ENCODE results near the gene BOD1L2.

Gene BOD1L2

GRCh38 chr18:57164401-57164800 is 17.5 kb downstream of the BOD1L2 start:
- no peaks in the 10 kb centered on the region for H3K4me1 ChIP-seq
- no peaks in the 10 kb centered on the region for H3K36me3 ChIP-seq
- TF ChIP-seq CTCF (IDR thresholded peaks at IDR 0.05; ENCODE audit: low read depth, low read length): no peak
- DNase-seq: no peak
- no peaks in the 10 kb centered on the region for H3K9me3 ChIP-seq
- H3K4me3 ChIP-seq (ENCODE audit: low read depth, low read length): no peak overlapping the region
- H3K27me3 ChIP-seq: no peaks in the 10 kb centered on the region

- H3K27me3 ChIP-seq: no peaks in the 10 kb centered on the region
- no peaks in the 10 kb centered on the region for H3K4me1 ChIP-seq
- H3K9me3 ChIP-seq: no peaks in the 10 kb centered on the region
- no peak for TF ChIP-seq CTCF (IDR thresholded peaks at IDR 0.05; ENCODE audit: low read depth, low read length)
- H3K4me3 ChIP-seq (ENCODE audit: low read depth, low read length): no peak overlapping the region
- no peak for DNase-seq
- H3K36me3 ChIP-seq: no peaks in the 10 kb centered on the region
These were observed 20.9 kb downstream of the BOD1L2 start for GRCh38 chr18:57167617-57168308.

GRCh38 chr18:57171026-57171425 is 24.1 kb downstream of the BOD1L2 start:
- Histone ChIP-seq H3K4me1 (no peaks in the 10 kb centered on the region), H3K9me3 (no peaks in the 10 kb centered on the region), H3K27me3 (no peaks in the 10 kb centered on the region), H3K36me3 (no peaks in the 10 kb centered on the region), H3K4me3 (ENCODE audit: low read depth, low read length) (no peak overlapping the region)
- DNase-seq: no peak
- TF ChIP-seq CTCF (IDR thresholded peaks at IDR 0.05; ENCODE audit: low read depth, low read length): no peak

- no peaks in the 10 kb centered on the region for H3K36me3 ChIP-seq
- H3K4me3 ChIP-seq (ENCODE audit: low read depth, low read length): no peak overlapping the region
- TF ChIP-seq CTCF (IDR thresholded peaks at IDR 0.05; ENCODE audit: low read depth, low read length): no peak
- H3K9me3 ChIP-seq: no peaks in the 10 kb centered on the region
- no peaks in the 10 kb centered on the region for H3K27me3 ChIP-seq
- DNase-seq: no peak
- H3K4me1 ChIP-seq: no peaks in the 10 kb centered on the region
These were observed 28.6 kb downstream of the BOD1L2 start for GRCh38 chr18:57175532-57175931.

- no peak overlapping the region for H3K4me3 ChIP-seq (ENCODE audit: low read depth, low read length)
- H3K27me3 ChIP-seq: no peaks in the 10 kb centered on the region
- no peak for DNase-seq
- H3K4me1 ChIP-seq: peaks cover 13% of the 10 kb centered on the region; the same call in 1 of the 2 replicates
- no peaks in the 10 kb centered on the region for H3K36me3 ChIP-seq
- TF ChIP-seq CTCF (IDR thresholded peaks at IDR 0.05; ENCODE audit: low read depth, low read length): no peak
- no peaks in the 10 kb centered on the region for H3K9me3 ChIP-seq
These were observed 38.5 kb downstream of the BOD1L2 start for GRCh38 chr18:57185434-57185833.

- Histone ChIP-seq H3K27me3 (no peaks in the 10 kb centered on the region), H3K4me3 (ENCODE audit: low read depth, low read length) (no peak overlapping the region), H3K36me3 (no peaks in the 10 kb centered on the region), H3K4me1 (peaks cover 13% of the 10 kb centered on the region; the same call in 1 of the 2 replicates), H3K9me3 (no peaks in the 10 kb centered on the region)
- no peak for TF ChIP-seq CTCF (IDR thresholded peaks at IDR 0.05; ENCODE audit: low read depth, low read length)
- DNase-seq: peak; percentile 44
These were observed 42.1 kb downstream of the BOD1L2 start for GRCh38 chr18:57188851-57189557.
